ENCODE data around the gene QRFP.
"Not testable (repeated sequence)": the region's sequence is repeated elsewhere in the genome, so short reads cannot be mapped to it uniquely, and the experiment has no call there.

Gene QRFP

GRCh38 chr9:130870491-130871381 is 25.9 kb downstream of the QRFP start:
- DNase-seq, result no peak

- DNase-seq, result no peak
These were observed 27.4 kb downstream of the QRFP start for GRCh38 chr9:130869250-130869649.

GRCh38 chr9:130868230-130868629 is 28.4 kb downstream of the QRFP start:
- DNase-seq, result no peak

- no peak for DNase-seq
These were observed 29.1 kb downstream of the QRFP start for GRCh38 chr9:130867556-130867955.

GRCh38 chr9:130866474-130866965 is 30.1 kb downstream of the QRFP start:
- peak; percentile 69 for DNase-seq

GRCh38 chr9:130865921-130866320 is 30.7 kb downstream of the QRFP start:
- no peak for DNase-seq

- no peak for DNase-seq
These were observed 32.1 kb downstream of the QRFP start for GRCh38 chr9:130864541-130864940.

GRCh38 chr9:130862747-130863146 is 33.9 kb downstream of the QRFP start:
- DNase-seq, result no peak

GRCh38 chr9:130862217-130862616 is 34.4 kb downstream of the QRFP start:
- no peak for DNase-seq

- DNase-seq, result no peak
These were observed 35.0 kb downstream of the QRFP start for GRCh38 chr9:130861372-130862180.

- no peak for DNase-seq
These were observed 35.9 kb downstream of the QRFP start for GRCh38 chr9:130860458-130861316.

- DNase-seq, result no peak
These were observed 37.6 kb downstream of the QRFP start for GRCh38 chr9:130858739-130859705.

GRCh38 chr9:130857864-130858738 is 38.5 kb downstream of the QRFP start:
- DNase-seq, result no peak

GRCh38 chr9:130856474-130856873 is 40.1 kb downstream of the QRFP start:
- no peak for DNase-seq

GRCh38 chr9:130854835-130855234 is 41.8 kb downstream of the QRFP start:
- no peak for DNase-seq

- DNase-seq, result no peak
These were observed 42.5 kb downstream of the QRFP start for GRCh38 chr9:130854092-130854491.

- no peak for DNase-seq
These were observed 43.8 kb downstream of the QRFP start for GRCh38 chr9:130852801-130853200.

GRCh38 chr9:130849356-130849755 is 47.3 kb downstream of the QRFP start:
- no peak for DNase-seq

- not testable (repeated sequence) for DNase-seq
These were observed 48.1 kb downstream of the QRFP start for GRCh38 chr9:130848514-130848913.
